GM06990 (cell line): ENCODE measurements around the gene GLRX5.
"Not testable (repeated sequence)": the region's sequence is repeated elsewhere in the genome, so short reads cannot be mapped to it uniquely, and the experiment has no call there.

Experiments used
- DNase-seq: peaks from one replicate; pipeline ENCODE4 v3.0.0-alpha.2; 2011; ENCODE audit not compliant: insufficient read length; ENCODE audit errors: extremely low read depth
- H3K27me3 ChIP-seq: replicated peaks from 2 replicates; pipeline ENCODE4 v1.6.0; 2011; ENCODE audit warnings: low read length; ENCODE audit not compliant: control insufficient read depth, insufficient read depth
- H3K36me3 ChIP-seq: 2 replicates; pipeline ENCODE4 v1.5.1; 2011; ENCODE audit warnings: low read length; ENCODE audit not compliant: control insufficient read depth, insufficient read depth
- H3K4me3 ChIP-seq: replicated peaks from 2 replicates; pipeline ENCODE4 v1.5.1; 2011; ENCODE audit warnings: low read depth, mild to moderate bottlenecking, control low read depth, low read length
- CTCF ChIP-seq: IDR thresholded peaks from 2 replicates; pipeline ENCODE4 v1.5.1; 2011; ENCODE audit warnings: low read length, control low read depth, mild to moderate bottlenecking, inconsistent platforms; ENCODE audit not compliant: insufficient read depth, poor library complexity, severe bottlenecking

GLRX5 gene

DNA sequence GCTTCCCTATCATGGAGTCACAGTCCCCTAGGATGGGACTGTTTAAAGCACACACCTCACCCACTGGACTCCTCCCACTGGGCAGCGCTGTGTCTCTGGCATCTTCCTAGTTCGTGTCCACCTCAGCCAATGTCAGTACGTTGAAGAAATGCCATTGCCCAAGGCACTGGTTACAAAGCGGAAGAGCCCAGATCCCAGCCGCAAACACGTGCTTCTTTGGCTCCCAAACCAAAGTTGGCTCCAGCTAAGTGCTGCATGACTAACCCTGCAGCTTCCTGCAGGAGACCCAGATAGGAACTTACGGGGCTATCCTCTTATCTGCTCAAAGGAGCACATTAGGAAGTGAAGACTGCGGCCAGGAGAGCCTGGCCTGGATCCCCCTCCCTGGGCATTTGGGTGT lies 27.7 kb upstream of the GLRX5 start:
- no peaks in the 10 kb centered on the region for H3K27me3 ChIP-seq
- TF ChIP-seq CTCF = no peak
- no peak overlapping the region for H3K4me3 ChIP-seq
- H3K36me3 ChIP-seq = peaks cover 19% of the 10 kb centered on the region
- DNase-seq = no peak

- Histone ChIP-seq H3K27me3 (no peaks in the 10 kb centered on the region), H3K36me3 (peaks cover 18% of the 10 kb centered on the region), H3K4me3 (no peak overlapping the region)
- no peak for DNase-seq
- no peak for TF ChIP-seq CTCF
Measured at GRCh38 chr14:95507701-95508103, 27.1 kb upstream of the GLRX5 start.

GRCh38 chr14:95508377-95508776 lies 26.5 kb upstream of the GLRX5 start:
- no peak overlapping the region for H3K4me3 ChIP-seq
- TF ChIP-seq CTCF = no peak
- no peak for DNase-seq
- H3K27me3 ChIP-seq = no peaks in the 10 kb centered on the region
- H3K36me3 ChIP-seq = peaks cover 18% of the 10 kb centered on the region

- Histone ChIP-seq H3K36me3 (peaks cover 18% of the 10 kb centered on the region), H3K27me3 (no peaks in the 10 kb centered on the region), H3K4me3 (no peak overlapping the region)
- no peak for TF ChIP-seq CTCF
- no peak for DNase-seq
Measured at GRCh38 chr14:95509495-95509894, 25.4 kb upstream of the GLRX5 start.

DNA sequence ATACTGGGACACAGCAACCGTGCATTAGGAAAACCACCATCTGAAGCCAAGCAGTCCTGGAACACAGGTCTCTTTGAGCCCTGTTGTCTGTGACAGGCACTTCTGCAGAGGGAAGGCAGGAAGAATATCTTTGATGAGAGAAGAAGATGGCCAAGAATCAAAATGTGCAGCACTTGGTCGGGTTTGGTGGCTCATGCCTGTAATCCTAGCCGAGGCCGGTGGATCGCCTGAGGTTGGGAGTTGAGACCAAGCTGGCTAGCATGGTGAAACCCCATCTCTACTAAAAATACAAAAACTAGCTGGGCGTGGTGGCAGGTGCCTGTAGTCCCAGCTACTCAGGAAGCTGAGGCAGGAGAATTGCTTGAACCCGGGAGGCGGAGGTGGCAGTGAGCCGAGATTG lies 24.5 kb upstream of the GLRX5 start:
- not testable (repeated sequence) for H3K27me3 ChIP-seq, H3K4me3 ChIP-seq, DNase-seq
- H3K36me3 ChIP-seq = peaks cover 18% of the 10 kb centered on the region

DNA sequence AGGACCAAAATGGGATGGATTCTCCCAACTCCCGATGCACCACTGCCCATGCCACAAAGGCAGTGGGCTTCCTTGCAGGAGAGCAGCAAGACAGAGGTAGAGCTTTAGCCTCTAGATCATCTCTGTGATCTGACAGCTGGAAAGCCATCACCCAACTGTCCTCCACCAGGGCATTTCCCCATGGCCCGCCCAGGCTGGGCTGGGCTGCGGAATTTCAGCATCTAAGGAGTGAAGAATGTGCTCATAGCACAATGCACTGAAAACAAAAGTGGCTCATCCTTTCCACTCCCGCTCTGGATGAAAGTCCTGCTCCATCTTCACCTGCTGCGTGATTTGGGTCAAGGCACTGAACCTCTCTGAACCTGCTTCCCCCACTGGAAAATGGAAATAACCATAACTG lies 24.0 kb upstream of the GLRX5 start:
- no peak for TF ChIP-seq CTCF
- no peaks in the 10 kb centered on the region for H3K27me3 ChIP-seq
- DNase-seq = no peak
- peaks cover 18% of the 10 kb centered on the region for H3K36me3 ChIP-seq
- no peak overlapping the region for H3K4me3 ChIP-seq
